Lung (tissue), 12 donors: ENCODE results near the gene RERE. TPM values are rescaled to one million over a fixed set of nuclear protein-coding genes. Genes with fewer than 3 reads are reported as not detected.

Source experiments
- ATAC-seq: fragments of 200-7000 bp; cut with Tn5 transposase; one replicate; pipeline ENCODE4 v1.9.1; 2020; ENCODE audit warnings: moderate number of reproducible peaks; ENCODE audit not compliant: insufficient read depth, low FRiP score
- DNase-seq, 3 donors: peaks; one replicate each; pipeline ENCODE4 v3.0.0-alpha.2; 2013 to 2017
- H3K27ac ChIP-seq, 2 donors: one replicate each; pipeline ENCODE4 v1.5.1; 2013; ENCODE audit warnings: mild to moderate bottlenecking in 2 of 2, moderate library complexity in 2 of 2, control low read depth in 1 of 2, inconsistent platforms in 1 of 2, low read depth in 1 of 2, low read length in 1 of 2
- H3K27me3 ChIP-seq, 3 donors: one replicate each; pipeline ENCODE4 v1.5.1; 2013; ENCODE audit warnings: low read length in 2 of 3; ENCODE audit not compliant: control insufficient read depth in 3 of 3, insufficient read depth in 3 of 3
- H3K36me3 ChIP-seq, 4 donors: one replicate each; pipeline ENCODE4 v1.5.1; 2013; ENCODE audit warnings: low read length in 4 of 4, mild to moderate bottlenecking in 1 of 4, moderate library complexity in 1 of 4; ENCODE audit not compliant: control insufficient read depth in 4 of 4, insufficient read depth in 4 of 4
- H3K4me1 ChIP-seq, 5 donors: one replicate each; pipeline ENCODE4 v1.5.1; 2013; ENCODE audit warnings: low read length in 5 of 5, mild to moderate bottlenecking in 2 of 5, moderate library complexity in 1 of 5; ENCODE audit not compliant: control insufficient read depth in 5 of 5, insufficient read depth in 5 of 5
- H3K4me3 ChIP-seq: one replicate; pipeline ENCODE4 v1.5.1; 2013; ENCODE audit warnings: mild to moderate bottlenecking, control low read depth, moderate library complexity
- H3K9ac ChIP-seq, 2 donors: one replicate each; pipeline ENCODE4 v1.5.1; 2013; ENCODE audit warnings: low read length in 2 of 2, control low read depth in 1 of 2; ENCODE audit not compliant: insufficient read depth in 1 of 2
- H3K9me3 ChIP-seq, 4 donors: one replicate each; pipeline ENCODE4 v1.5.1; 2013; ENCODE audit warnings: low read length in 3 of 4, mild to moderate bottlenecking in 1 of 4, moderate library complexity in 1 of 4; ENCODE audit not compliant: control insufficient read depth in 4 of 4, insufficient read depth in 3 of 4
- CTCF ChIP-seq: IDR thresholded peaks from 2 replicates; pipeline ENCODE4 v1.5.1; 2012; ENCODE audit warnings: mild to moderate bottlenecking; ENCODE audit errors: control extremely low read depth, extremely low read depth
- WGBS, 2 donors: extraction: QIAGEN DNeasy Blood & Tissue Kit; methylation state at CpG; one replicate each; pipeline ENCODE4 v1.1.7; 2013; 5-methylcytosine and 5-hydroxymethylcytosine counted together
- polyA plus RNA-seq, 2 donors: library from polyadenylated mRNA; stranded (reverse); fragments of 200-250 nt; gene quantifications; one replicate each; pipeline ENCODE4 v1.2.1, GENCODE V29; 2013
- total RNA-seq, 2 donors: library from RNA; depleted of rRNA in 1 of 2; stranded (reverse); fragments of >200 nt in 1 of 2; gene quantifications; one replicate each; pipeline ENCODE4 v1.2.1, GENCODE V29; 2014 to 2021
- donor health status: control.
- donor health status: control.
- donor health status: Bipolar disorder and iron deficiency.
- donor health status: healthy.
- donor health status: DM: yes; HTN: yes; CAD: no.

RERE gene
- total and polyA plus RNA-seq, 4 donors = 21.7 to 207 (median 57.5) TPM

- ATAC-seq = no peak
- 57 to 69% methylated on average over 3 of the region's 3 CpGs for WGBS, 2 donors
These were observed 98.5 kb downstream of the RERE start for GRCh38 chr1:8718850-8719361.

GRCh38 chr1:8717148-8717547, 100.3 kb downstream of the RERE start:
- no peak for TF ChIP-seq CTCF
- H3K36me3 ChIP-seq = no peaks in the 10 kb centered on the region
- no peak for DNase-seq
- no peak overlapping the region for H3K4me3 ChIP-seq
- no peak overlapping the region for H3K27ac ChIP-seq
- no peak for ATAC-seq
- H3K4me1 ChIP-seq = peaks cover 2 to 33% (median 7%) of the 10 kb centered on the region in 5 donors
- no peaks in the 10 kb centered on the region for H3K9me3 ChIP-seq
- WGBS, 2 donors = 73 to 81% methylated on average over 3 of the region's 3 CpGs
- H3K9ac ChIP-seq = no peak overlapping the region
- no peaks in the 10 kb centered on the region for H3K27me3 ChIP-seq

More at GRCh38 chr1:8718850-8719361, 98.5 kb downstream of the RERE start:
- H3K27me3 ChIP-seq = no peaks in the 10 kb centered on the region
- no peak for TF ChIP-seq CTCF
- H3K9ac ChIP-seq = no peak overlapping the region
- H3K27ac ChIP-seq = no peak overlapping the region
- H3K36me3 ChIP-seq = no peaks in the 10 kb centered on the region
- no peak overlapping the region for H3K4me3 ChIP-seq
- DNase-seq = no peak
- peaks cover 2 to 31% (median 4%) of the 10 kb centered on the region in 5 donors for H3K4me1 ChIP-seq
- no peaks in the 10 kb centered on the region for H3K9me3 ChIP-seq

DNA sequence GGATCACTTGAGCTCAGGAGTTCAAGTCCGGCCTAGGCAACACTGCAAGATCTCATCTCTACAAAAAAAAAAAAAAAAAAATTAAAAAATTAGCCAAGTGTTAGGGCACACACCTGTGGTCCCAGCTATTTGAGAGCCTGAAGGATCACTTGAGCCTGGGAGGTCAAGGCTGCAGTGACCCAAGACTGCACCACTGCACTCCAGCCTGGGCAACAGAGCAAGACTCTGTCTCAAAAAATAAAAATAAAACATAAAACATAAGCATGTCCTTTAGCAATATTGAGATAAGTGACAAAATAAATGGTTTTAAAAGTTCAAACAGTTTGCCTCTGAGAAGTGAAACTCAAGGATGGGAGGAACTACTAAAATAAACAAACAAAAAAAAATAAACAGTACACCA, 101.2 kb downstream of the RERE start:
- H3K27ac ChIP-seq = no peak overlapping the region
- no peak for ATAC-seq
- H3K9ac ChIP-seq = no peak overlapping the region
- DNase-seq = no peak
- no peaks in the 10 kb centered on the region for H3K27me3 ChIP-seq
- H3K36me3 ChIP-seq = no peaks in the 10 kb centered on the region
- peaks cover 2 to 42% (median 11%) of the 10 kb centered on the region in 5 donors for H3K4me1 ChIP-seq
- WGBS, 2 donors = 82 to 100% methylated on average over 1 of the region's 1 CpG
- H3K4me3 ChIP-seq = no peak overlapping the region
- no peak for TF ChIP-seq CTCF
- H3K9me3 ChIP-seq = no peaks in the 10 kb centered on the region

GRCh38 chr1:8714173-8714572, 103.3 kb downstream of the RERE start:
- Histone ChIP-seq H3K9ac (no peak overlapping the region), H3K9me3 (no peaks in the 10 kb centered on the region), H3K36me3 (no peaks in the 10 kb centered on the region), H3K27ac (no peak overlapping the region), H3K4me3 (no peak overlapping the region), H3K4me1 (peaks cover 2 to 51% (median 13%) of the 10 kb centered on the region in 5 donors), H3K27me3 (no peaks in the 10 kb centered on the region)
- no peak for ATAC-seq
- no peak for TF ChIP-seq CTCF
- 91 to 92% methylated on average over 3 of the region's 3 CpGs for WGBS, 2 donors
- DNase-seq = no peak
